Measurements from ENCODE around the gene CEACAM3. TPM values are rescaled to one million over a fixed set of nuclear protein-coding genes. Genes with fewer than 3 reads are reported as not detected.

CEACAM3 gene
- total and polyA plus RNA-seq, 9 of the 15 experiments (the other 6 are each of a cell fraction or from before 2014, with no cell fraction given), result not detected

DNA sequence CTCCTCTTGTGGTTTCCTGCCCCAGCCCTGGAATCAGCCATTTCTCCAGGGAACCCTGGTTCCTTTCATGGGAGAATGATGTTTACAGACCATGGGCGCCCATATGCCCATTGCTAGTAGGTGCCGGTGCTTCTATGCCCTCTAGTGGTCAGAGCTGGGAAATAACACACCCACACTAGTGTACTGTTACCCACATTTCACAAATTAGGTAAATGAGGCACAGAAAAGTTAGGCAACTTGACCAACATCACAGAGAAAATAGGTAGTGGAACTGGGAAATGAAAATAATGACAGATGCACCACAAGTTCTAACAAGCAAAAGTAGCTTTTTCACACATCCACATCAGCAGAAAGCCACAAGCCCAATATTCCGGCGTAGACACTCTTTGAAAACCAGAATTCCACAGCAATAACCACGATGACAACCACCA lies 1.3 kb upstream of the CEACAM3 start (continued):
- TF ChIP-seq, protein P1, sequence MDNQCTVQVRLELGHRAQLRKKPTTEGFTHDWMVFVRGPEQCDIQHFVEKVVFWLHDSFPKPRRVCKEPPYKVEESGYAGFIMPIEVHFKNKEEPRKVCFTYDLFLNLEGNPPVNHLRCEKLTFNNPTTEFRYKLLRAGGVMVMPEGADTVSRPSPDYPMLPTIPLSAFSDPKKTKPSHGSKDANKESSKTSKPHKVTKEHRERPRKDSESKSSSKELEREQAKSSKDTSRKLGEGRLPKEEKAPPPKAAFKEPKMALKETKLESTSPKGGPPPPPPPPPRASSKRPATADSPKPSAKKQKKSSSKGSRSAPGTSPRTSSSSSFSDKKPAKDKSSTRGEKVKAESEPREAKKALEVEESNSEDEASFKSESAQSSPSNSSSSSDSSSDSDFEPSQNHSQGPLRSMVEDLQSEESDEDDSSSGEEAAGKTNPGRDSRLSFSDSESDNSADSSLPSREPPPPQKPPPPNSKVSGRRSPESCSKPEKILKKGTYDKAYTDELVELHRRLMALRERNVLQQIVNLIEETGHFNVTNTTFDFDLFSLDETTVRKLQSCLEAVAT (IDR thresholded peaks at IDR 0.05), result no peak
- TF ChIP-seq CCAR2 (IDR thresholded peaks at IDR 0.05; ENCODE audit: low read depth, low read length) (no peak), JUND (IDR thresholded peaks at IDR 0.05; ENCODE audit: borderline replicate concordance, low read depth, low read length) (no peak), JUND (tag; IDR thresholded peaks at IDR 0.05; ENCODE audit: borderline replicate concordance, low read depth, low read length) (no peak), SP1 (CRISPR knock-in tag; IDR thresholded peaks at IDR 0.05) (no peak), ZNF165 (CRISPR knock-in tag; IDR thresholded peaks at IDR 0.05; ENCODE audit: borderline replicate concordance) (no peak)

DNA sequence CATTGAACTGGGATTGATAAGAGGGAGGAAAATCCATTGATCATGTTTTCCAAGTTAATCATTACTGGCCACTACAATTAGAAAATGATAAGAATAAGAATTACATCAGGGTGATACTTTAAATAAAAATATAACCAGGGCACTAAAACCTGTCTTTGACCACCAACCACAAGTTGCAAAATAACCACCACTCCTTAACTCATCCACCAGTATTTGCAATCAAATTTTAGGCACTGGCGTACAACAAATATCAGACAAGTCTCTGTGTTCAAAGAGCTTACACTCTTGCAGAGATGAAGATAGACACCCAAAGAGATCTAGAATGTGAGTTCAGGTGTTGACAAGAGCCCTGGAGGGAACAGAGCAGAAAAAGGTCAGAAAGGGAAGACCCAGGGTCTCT lies 514 bp downstream of the CEACAM3 start:
- intact Hi-C loops (cut with micrococcal nuclease), result no loop called here
- peaks cover 3 to 21% of the 10 kb centered on the region in 2 experiments; a peak in 4 of 5 replicates for H3K27me3 ChIP-seq (ENCODE audit: control insufficient read depth in 2 of 2, insufficient read depth in 2 of 2, low read length in 2 of 2)
- ChIA-PET CTCF (ENCODE audit: low intra/inter-chr PET ratio) (no interaction called here), POLR2A (interaction anchor here (0.7 kb wide), 1 partner anchor 18 kb away, joined by 3 read pairs; no protein-coding TSS in a partner anchor)
- H3K4me1 ChIP-seq (replicated peaks in 1 of 2; ENCODE audit: control insufficient read depth in 2 of 2, insufficient read depth in 2 of 2, low read length in 2 of 2), result no peaks in the 10 kb centered on the region
- FAIRE-seq (no peak), ATAC-seq (no peak), DNase-seq (ENCODE audit: extremely low read depth in 1 of 4, low spot score in 3 of 4) (no peak)
- in situ Hi-C loops (cut with MboI), result loop anchor here (10.0 kb wide), 1 partner anchor 158 kb away; the partner anchor contains the start of gene RABAC1
- H3K4me3 ChIP-seq, result no peak overlapping the region
- 0% methylated on average over 1 of the region's 1 CpG for WGBS (ENCODE audit: insufficient coverage, low coverage, missing lambda C conversion rate)
- no peaks in the 10 kb centered on the region for H4K20me1 ChIP-seq (replicated peaks; ENCODE audit: control insufficient read depth, insufficient read depth, low read length)
- H3K9ac ChIP-seq (ENCODE audit: insufficient read depth in 1 of 2, low read depth in 2 of 2, low read length in 2 of 2), result no peak overlapping the region
- no peaks in the 10 kb centered on the region for H3K36me3 ChIP-seq (ENCODE audit: control insufficient read depth, insufficient read depth, low read length)
- no peaks in the 10 kb centered on the region for H3K79me2 ChIP-seq (ENCODE audit: control insufficient read depth, insufficient read depth, low read length)
- no peaks in the 10 kb centered on the region for H3K9me3 ChIP-seq (replicated peaks; ENCODE audit: control insufficient read depth, insufficient read depth, low read depth, low read length)
- H3K4me2 ChIP-seq (ENCODE audit: insufficient read depth, low read length), result no peak overlapping the region
- no peak overlapping the region for H2AFZ ChIP-seq (ENCODE audit: low read depth, low read length)
- BruUV-seq (replicated peaks), result no TSS peak
- H3K27ac ChIP-seq (ENCODE audit: extremely low read depth, low read depth, low read length), result no peak overlapping the region
- no peaks in the 10 kb centered on the region for H3K9me1 ChIP-seq (ENCODE audit: control insufficient read depth, insufficient read depth, low read length)
- TF ChIP-seq NFATC3 (IDR thresholded peaks at IDR 0.05) (no peak), FOXP1 (CRISPR knock-in tag; IDR thresholded peaks at IDR 0.05) (no peak), NFE2 (IDR thresholded peaks at IDR 0.05; ENCODE audit: low read depth) (no peak), SETDB1 (IDR thresholded peaks at IDR 0.05; ENCODE audit: low read length) (no peak)
- TF ChIP-seq, protein P2, sequence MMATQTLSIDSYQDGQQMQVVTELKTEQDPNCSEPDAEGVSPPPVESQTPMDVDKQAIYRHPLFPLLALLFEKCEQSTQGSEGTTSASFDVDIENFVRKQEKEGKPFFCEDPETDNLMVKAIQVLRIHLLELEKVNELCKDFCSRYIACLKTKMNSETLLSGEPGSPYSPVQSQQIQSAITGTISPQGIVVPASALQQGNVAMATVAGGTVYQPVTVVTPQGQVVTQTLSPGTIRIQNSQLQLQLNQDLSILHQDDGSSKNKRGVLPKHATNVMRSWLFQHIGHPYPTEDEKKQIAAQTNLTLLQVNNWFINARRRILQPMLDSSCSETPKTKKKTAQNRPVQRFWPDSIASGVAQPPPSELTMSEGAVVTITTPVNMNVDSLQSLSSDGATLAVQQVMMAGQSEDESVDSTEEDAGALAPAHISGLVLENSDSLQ (IDR thresholded peaks at IDR 0.05), result no peak
- TF ChIP-seq, protein P3, sequence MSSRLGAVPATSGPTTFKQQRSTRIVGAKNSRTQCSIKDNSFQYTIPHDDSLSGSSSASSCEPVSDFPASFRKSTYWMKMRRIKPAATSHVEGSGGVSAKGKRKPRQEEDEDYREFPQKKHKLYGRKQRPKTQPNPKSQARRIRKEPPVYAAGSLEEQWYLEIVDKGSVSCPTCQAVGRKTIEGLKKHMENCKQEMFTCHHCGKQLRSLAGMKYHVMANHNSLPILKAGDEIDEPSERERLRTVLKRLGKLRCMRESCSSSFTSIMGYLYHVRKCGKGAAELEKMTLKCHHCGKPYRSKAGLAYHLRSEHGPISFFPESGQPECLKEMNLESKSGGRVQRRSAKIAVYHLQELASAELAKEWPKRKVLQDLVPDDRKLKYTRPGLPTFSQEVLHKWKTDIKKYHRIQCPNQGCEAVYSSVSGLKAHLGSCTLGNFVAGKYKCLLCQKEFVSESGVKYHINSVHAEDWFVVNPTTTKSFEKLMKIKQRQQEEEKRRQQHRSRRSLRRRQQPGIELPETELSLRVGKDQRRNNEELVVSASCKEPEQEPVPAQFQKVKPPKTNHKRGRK (tag; IDR thresholded peaks at IDR 0.05), result no peak

Data from K562 (cell line).